ENCODE data around the gene SMYD1. TPM values are rescaled to one million over a fixed set of nuclear protein-coding genes. Genes with fewer than 3 reads are reported as not detected.
"Not testable (repeated sequence)": the region's sequence is repeated elsewhere in the genome, so short reads cannot be mapped to it uniquely, and the experiment has no call there.

SMYD1 gene
- total RNA-seq = not detected

GRCh38 chr2:88067598-88067997 lies at the start of gene SMYD1:
Gene SMYD1, plus strand, starts transcription at chr2:88067825. Its CDS starts 40 bp downstream, at chr2:88067865.
- H3K36me3 Mint-ChIP-seq (ENCODE audit: low read depth) = no peaks in the 10 kb centered on the region
- H3K27ac Mint-ChIP-seq = no peak within 1 kb of the TSS
- intact Hi-C loops (cut with micrococcal nuclease) = no loop called here
- DNase-seq = no peak
- H3K4me3 Mint-ChIP-seq = no peak within 1 kb of the TSS
- H3K27me3 Mint-ChIP-seq = no peaks in the 10 kb centered on the region
- ChIA-PET POLR2A (no interaction called here), CTCF (interaction anchor here (0.6 to 1.1 kb wide), 2 partner anchors 9 to 35 kb away, joined by 3 to 5 read pairs; no protein-coding TSS in a partner anchor)
- H3K4me1 Mint-ChIP-seq (ENCODE audit: low read depth) = no peaks in the 10 kb centered on the region
- TF ChIP-seq CTCF (IDR thresholded peaks at IDR 0.05) = no peak
- H3K9me3 Mint-ChIP-seq = no peaks in the 10 kb centered on the region
- no peak for ATAC-seq

- H3K27me3 Mint-ChIP-seq; POLR2A ChIA-PET; DNase-seq; H3K27ac Mint-ChIP-seq; H3K36me3 Mint-ChIP-seq (ENCODE audit: low read depth); H3K9me3 Mint-ChIP-seq; ATAC-seq: not testable (repeated sequence)
- H3K4me3 Mint-ChIP-seq = peak overlapping the region; percentile 98
- intact Hi-C loops (cut with micrococcal nuclease) = loop anchor here (5.0 kb wide), 1 partner anchor 39 kb away; the partner anchor contains the start of gene KRCC1
- CTCF ChIA-PET = interaction anchor here (1.2 kb wide), 1 partner anchor 42 kb away, joined by 3 read pairs; no protein-coding TSS in a partner anchor
- H3K4me1 Mint-ChIP-seq (ENCODE audit: low read depth) = peaks cover 16% of the 10 kb centered on the region
Observed at GRCh38 chr2:88018077-88018805, 49.4 kb upstream of the SMYD1 start.

- intact Hi-C loops (cut with micrococcal nuclease) = loop anchor here (5.0 kb wide), 1 partner anchor 38 kb away; the partner anchor contains the start of gene KRCC1
- Mint-ChIP-seq H3K36me3 (ENCODE audit: low read depth) (no peaks in the 10 kb centered on the region), H3K4me1 (ENCODE audit: low read depth) (peaks cover 16% of the 10 kb centered on the region), H3K9me3 (peaks cover 2% of the 10 kb centered on the region), H3K27me3 (peaks cover 2% of the 10 kb centered on the region), H3K4me3 (no peak overlapping the region), H3K27ac (no peak overlapping the region)
- no peak for TF ChIP-seq CTCF (IDR thresholded peaks at IDR 0.05)
- ChIA-PET POLR2A (no interaction called here), CTCF (no interaction called here)
- DNase-seq (no peak), ATAC-seq (no peak)
Observed at GRCh38 chr2:88018909-88019308, 48.7 kb upstream of the SMYD1 start.

- Mint-ChIP-seq H3K36me3 (ENCODE audit: low read depth) (no peaks in the 10 kb centered on the region), H3K27me3 (peaks cover 2% of the 10 kb centered on the region), H3K9me3 (peaks cover 2% of the 10 kb centered on the region), H3K4me1 (ENCODE audit: low read depth) (peaks cover 15% of the 10 kb centered on the region), H3K27ac (no peak overlapping the region), H3K4me3 (no peak overlapping the region)
- intact Hi-C loops (cut with micrococcal nuclease) = loop anchor here (5.0 kb wide), 1 partner anchor 37 kb away; the partner anchor contains the start of gene KRCC1
- POLR2A ChIA-PET = no interaction called here
- DNase-seq (no peak), ATAC-seq (no peak)
- CTCF ChIA-PET = interaction anchor here (1.4 kb wide), 1 partner anchor 41 kb away, joined by 3 read pairs; no protein-coding TSS in a partner anchor
- TF ChIP-seq CTCF (IDR thresholded peaks at IDR 0.05) = no peak
Observed at GRCh38 chr2:88019985-88020384, 47.6 kb upstream of the SMYD1 start.

GRCh38 chr2:88022669-88022921 lies 45.0 kb upstream of the SMYD1 start:
- Mint-ChIP-seq H3K9me3 (peaks cover 2% of the 10 kb centered on the region), H3K27ac (no peak overlapping the region), H3K4me1 (ENCODE audit: low read depth) (peaks cover 5% of the 10 kb centered on the region), H3K27me3 (peaks cover 1% of the 10 kb centered on the region), H3K36me3 (ENCODE audit: low read depth) (peaks cover 3% of the 10 kb centered on the region), H3K4me3 (no peak overlapping the region)
- no peak for DNase-seq
- TF ChIP-seq CTCF (IDR thresholded peaks at IDR 0.05) = no peak
- intact Hi-C loops (cut with micrococcal nuclease) = no loop called here
- ChIA-PET CTCF (interaction anchor here (1.1 kb wide), 1 partner anchor 38 kb away, joined by 4 read pairs; no protein-coding TSS in a partner anchor), POLR2A (no interaction called here)
- ATAC-seq = no peak

Data from activated CD8-positive, alpha-beta T cell treated with anti-CD3 and anti-CD28 coated beads for 36 hours (primary cell).